Fibroblast of mammary gland (primary cell): ENCODE measurements around the gene B4GAT1.
A peak's percentile ranks its signal among the peaks of the same experiment; 100 is the strongest.

Experiments used
- DNase-seq: peaks from one replicate; pipeline ENCODE4 v3.0.0-alpha.2; 2010; ENCODE audit warnings: low read depth
- H3K4me3 ChIP-seq: 2 replicates; pipeline ENCODE4 v1.5.1; 2011; ENCODE audit warnings: low read depth, mild to moderate bottlenecking, low read length, moderate library complexity; ENCODE audit not compliant: control insufficient read depth
- TF ChIP-seq, protein P1 (sequence below): conservative IDR thresholded peaks from 2 replicates; pipeline ENCODE4 v1.5.1; 2011; ENCODE audit warnings: low read depth, low read length, inconsistent platforms; ENCODE audit not compliant: control insufficient read depth, insufficient read depth

The B4GAT1 gene

GRCh38 chr11:66365711-66366619 is 18.5 kb upstream of the B4GAT1 start:
- TF ChIP-seq, protein P1, sequence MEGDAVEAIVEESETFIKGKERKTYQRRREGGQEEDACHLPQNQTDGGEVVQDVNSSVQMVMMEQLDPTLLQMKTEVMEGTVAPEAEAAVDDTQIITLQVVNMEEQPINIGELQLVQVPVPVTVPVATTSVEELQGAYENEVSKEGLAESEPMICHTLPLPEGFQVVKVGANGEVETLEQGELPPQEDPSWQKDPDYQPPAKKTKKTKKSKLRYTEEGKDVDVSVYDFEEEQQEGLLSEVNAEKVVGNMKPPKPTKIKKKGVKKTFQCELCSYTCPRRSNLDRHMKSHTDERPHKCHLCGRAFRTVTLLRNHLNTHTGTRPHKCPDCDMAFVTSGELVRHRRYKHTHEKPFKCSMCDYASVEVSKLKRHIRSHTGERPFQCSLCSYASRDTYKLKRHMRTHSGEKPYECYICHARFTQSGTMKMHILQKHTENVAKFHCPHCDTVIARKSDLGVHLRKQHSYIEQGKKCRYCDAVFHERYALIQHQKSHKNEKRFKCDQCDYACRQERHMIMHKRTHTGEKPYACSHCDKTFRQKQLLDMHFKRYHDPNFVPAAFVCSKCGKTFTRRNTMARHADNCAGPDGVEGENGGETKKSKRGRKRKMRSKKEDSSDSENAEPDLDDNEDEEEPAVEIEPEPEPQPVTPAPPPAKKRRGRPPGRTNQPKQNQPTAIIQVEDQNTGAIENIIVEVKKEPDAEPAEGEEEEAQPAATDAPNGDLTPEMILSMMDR: no peak
- H3K4me3 ChIP-seq: no peak overlapping the region
- DNase-seq: no peak

DNA sequence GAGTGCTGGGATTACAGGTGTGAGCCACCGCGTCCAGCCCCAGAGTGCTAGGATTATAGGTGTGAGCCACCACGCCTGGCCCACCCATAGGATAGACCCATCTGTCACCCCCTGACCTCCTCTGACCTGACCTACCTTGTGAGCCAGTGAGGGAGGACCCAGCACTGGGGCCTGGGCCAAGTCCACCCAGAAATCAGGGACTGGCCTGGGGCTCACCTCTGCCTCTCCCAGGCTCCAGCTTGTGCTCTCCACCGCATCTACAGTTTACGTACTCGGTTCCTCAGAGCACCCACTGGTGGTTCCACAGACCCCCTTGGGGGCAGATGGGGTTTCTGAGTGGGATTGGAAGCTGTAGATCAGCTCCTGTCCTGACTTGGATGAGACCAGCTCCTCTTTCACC is 17.7 kb upstream of the B4GAT1 start:
- DNase-seq: no peak
- no peak overlapping the region for H3K4me3 ChIP-seq
- TF ChIP-seq, protein P1: no peak

GRCh38 chr11:66363805-66364535 is 16.5 kb upstream of the B4GAT1 start:
- TF ChIP-seq, protein P1: peak; percentile 68
- peak; percentile 28 for DNase-seq
- no peak overlapping the region for H3K4me3 ChIP-seq

DNA sequence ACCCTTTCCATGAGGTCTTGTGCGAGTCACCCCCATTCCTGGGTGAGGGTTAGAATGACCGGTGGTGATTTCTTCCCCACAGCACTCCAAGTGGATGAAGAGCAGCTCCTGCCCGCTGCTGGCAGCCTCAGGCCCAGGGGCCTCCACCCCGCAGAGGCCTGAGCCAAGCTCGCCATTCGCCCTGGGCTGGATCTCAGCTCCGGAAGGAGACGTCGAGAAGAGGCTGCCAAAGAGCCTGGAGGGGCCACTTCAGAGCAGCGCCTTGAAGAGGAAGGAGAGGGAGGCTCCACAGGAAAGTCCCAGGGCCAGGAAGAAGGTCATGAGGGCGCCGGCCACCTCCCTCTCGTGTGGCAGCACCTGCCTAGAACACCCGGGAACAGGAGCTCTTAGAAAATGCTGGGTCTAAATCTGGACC is 15.8 kb upstream of the B4GAT1 start:
- TF ChIP-seq, protein P1: no peak
- no peak for DNase-seq
- H3K4me3 ChIP-seq: no peak overlapping the region

GRCh38 chr11:66362481-66363147 is 15.2 kb upstream of the B4GAT1 start:
- no peak overlapping the region for H3K4me3 ChIP-seq
- TF ChIP-seq, protein P1: no peak
- no peak for DNase-seq

GRCh38 chr11:66361502-66361941 is 14.1 kb upstream of the B4GAT1 start:
- DNase-seq: no peak
- no peak overlapping the region for H3K4me3 ChIP-seq
- TF ChIP-seq, protein P1: no peak
